Measurements from ENCODE around the gene MSI2.

DNA sequence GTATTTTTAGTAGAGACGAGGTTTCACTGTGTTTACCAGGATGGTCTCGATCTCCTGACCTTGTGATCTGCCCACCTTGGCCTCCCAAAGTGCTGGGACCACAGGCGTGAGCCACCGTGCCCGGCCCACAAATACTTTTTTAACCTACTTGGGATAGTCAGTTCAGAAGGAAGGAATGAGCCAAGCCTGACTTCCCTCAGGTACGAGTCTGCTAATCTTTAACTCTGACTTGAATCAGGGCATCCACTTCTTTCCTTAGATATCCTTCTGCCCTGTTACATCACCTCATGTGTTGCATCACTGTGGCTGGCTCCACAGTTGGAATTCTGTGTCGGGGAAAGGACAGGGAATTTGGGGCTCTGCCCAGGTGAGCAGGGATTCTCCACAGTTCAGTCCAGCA lies 120.8 kb downstream of the MSI2 start:
- TF ChIP-seq EZH2 (IDR thresholded peaks at IDR 0.05) (no peak), POLR2AphosphoS5 (IDR thresholded peaks at IDR 0.05; ENCODE audit: borderline replicate concordance, low read depth, low read length) (no peak)

Measured in SK-N-MC (cell line).